CD4-positive, alpha-beta T cell (primary cell): ENCODE measurements around the gene CDKN2B-AS1. TPM values are rescaled to one million over a fixed set of nuclear protein-coding genes. Genes with fewer than 3 reads are reported as not detected.

Source experiments
- ATAC-seq: fragments of 200-7000 bp; cut with Tn5 transposase; one replicate; pipeline ENCODE4 v1.10.0; 2022; ENCODE audit warnings: mild to moderate bottlenecking; ENCODE audit not compliant: poor library complexity
- CTCF ChIA-PET: fragments of 350-600 bp; sonication (Branson Sonifier 250); formaldehyde crosslinking; loops from one replicate; lab custom pipeline; 2021; ENCODE audit warnings: antibody characterized with exemption, inconsistent platforms; lab: Charles Lee
- POLR2A ChIA-PET: fragments of 350-600 bp; sonication (Branson Sonifier 250); formaldehyde crosslinking; loops from one replicate; lab custom pipeline; 2021; ENCODE audit warnings: antibody characterized with exemption, inconsistent platforms; lab: Charles Lee
- DNase-seq, 14 experiments: peaks; one replicate each; pipeline ENCODE4 v3.0.0-alpha.2; 2013 to 2020; ENCODE audit warnings: mixed read lengths in 2 of 14
- H3K27ac ChIP-seq, 2 donors: one replicate each; pipeline versions ENCODE4 v1.5.1 to v1.7.0; 2013; ENCODE audit warnings: low read length in 2 of 2, low read depth in 1 of 2, mild to moderate bottlenecking in 1 of 2
- H3K27me3 ChIP-seq, 2 experiments: 1 replicate in 1 of 2; 2 replicates in 1 of 2; pipeline versions ENCODE4 v1.6.1 to v1.7.0; 2013; ENCODE audit warnings: low read length in 2 of 2, control low read depth in 1 of 2, mild to moderate bottlenecking in 1 of 2, moderate library complexity in 1 of 2; ENCODE audit not compliant: insufficient read depth in 2 of 2, control insufficient read depth in 1 of 2
- H3K36me3 ChIP-seq: one replicate; pipeline ENCODE4 v1.6.1; 2013; ENCODE audit warnings: low read length, control low read depth; ENCODE audit not compliant: insufficient read depth
- H3K4me1 ChIP-seq: one replicate; pipeline ENCODE4 v1.6.1; 2013; ENCODE audit warnings: low read length, control low read depth; ENCODE audit not compliant: insufficient read depth
- H3K4me3 ChIP-seq: one replicate; pipeline ENCODE4 v1.5.1; 2013; ENCODE audit warnings: mild to moderate bottlenecking, low read length, moderate library complexity
- H3K9me3 ChIP-seq, 2 experiments: 1 replicate in 1 of 2; 2 replicates in 1 of 2; pipeline versions ENCODE4 v1.6.1 to v1.7.0; 2013; ENCODE audit warnings: low read length in 2 of 2, mild to moderate bottlenecking in 2 of 2, control low read depth in 1 of 2, moderate library complexity in 1 of 2; ENCODE audit not compliant: control insufficient read depth in 1 of 2, insufficient read depth in 1 of 2
- H3K27ac Mint-ChIP-seq: one replicate; pipeline ENCODE4 v1.8.0; 2020; ENCODE audit warnings: mixed read lengths
- H3K27me3 Mint-ChIP-seq: one replicate; pipeline ENCODE4 v1.8.0; 2021; ENCODE audit warnings: mixed read lengths
- H3K36me3 Mint-ChIP-seq: one replicate; pipeline ENCODE4 v1.8.0; 2021; ENCODE audit warnings: low read depth, mixed read lengths
- H3K4me1 Mint-ChIP-seq: one replicate; pipeline ENCODE4 v1.8.0; 2021; ENCODE audit warnings: low read depth, mixed read lengths
- H3K4me3 Mint-ChIP-seq: one replicate; pipeline ENCODE4 v1.8.0; 2020; ENCODE audit warnings: mild to moderate bottlenecking, mixed read lengths
- H3K9me3 Mint-ChIP-seq: one replicate; pipeline ENCODE4 v1.8.0; 2020; ENCODE audit warnings: mixed read lengths
- intact Hi-C, 2 experiments: fragments of 100-400 bp; cut with DNase I in 1 of 2; cut with micrococcal nuclease in 1 of 2; formaldehyde crosslinking; loops; one replicate each; pipeline versions ENCODE4 v1.15.1 to v1.9.0; 2023 to 2025; cut with DNase I, micrococcal nuclease
- total RNA-seq, 174 experiments: library from RNA in 2 of 174; stranded (reverse) in 2 of 174; gene quantifications; one replicate each; pipeline ENCODE4 v1.2.3 and lab custom pipeline; 2021 to 2026
- TF ChIP-seq, protein P1 (sequence below): fragments of 200-600 bp; IDR thresholded peaks from one replicate; pipeline ENCODE4 v1.8.0; 2022; ENCODE audit warnings: antibody characterized with exemption, mild to moderate bottlenecking

Gene CDKN2B-AS1
- total RNA-seq, 2 experiments from 2014 or later = 0.25 to 0.30 TPM

DNA sequence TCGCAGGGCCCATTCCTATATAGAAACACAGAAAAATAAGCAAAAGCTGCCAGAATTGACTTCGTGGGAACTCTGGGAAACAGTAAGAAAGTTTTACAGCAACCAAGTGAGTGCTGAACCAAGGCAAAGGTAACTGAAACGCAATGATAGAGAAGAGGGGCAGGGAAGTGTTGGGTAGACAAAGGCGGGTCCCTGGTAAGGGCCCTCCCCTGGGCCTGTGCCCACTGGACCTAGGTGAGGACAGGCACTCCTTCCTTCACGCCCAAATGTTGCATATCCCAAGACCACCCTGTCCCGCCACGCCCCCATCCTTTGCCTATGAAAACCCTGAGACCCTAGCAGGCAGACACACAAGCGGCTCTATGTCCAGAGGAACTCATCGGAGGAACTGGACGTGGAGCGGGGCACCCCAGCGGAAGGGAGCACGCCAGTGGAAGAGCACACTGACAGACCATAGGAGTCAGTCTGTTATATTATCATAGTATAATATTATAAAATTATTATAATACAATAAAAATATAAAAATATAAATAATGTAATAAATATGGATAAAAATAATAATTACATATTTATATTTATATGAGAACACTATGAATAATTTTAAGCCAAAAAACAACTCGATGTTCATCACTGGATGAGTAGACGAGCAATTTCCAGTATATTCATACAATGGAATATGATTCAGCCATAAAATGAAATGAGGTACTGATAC is 28.3 kb upstream of the CDKN2B-AS1 start:
- CTCF ChIA-PET = interaction anchor here (0.8 to 1.0 kb wide), 2 partner anchors 42 to 948 kb away, joined by 3 read pairs; no protein-coding TSS in a partner anchor
- no peaks in the 10 kb centered on the region for H3K36me3 ChIP-seq
- ATAC-seq = no peak
- H3K4me1 Mint-ChIP-seq = peaks cover 31% of the 10 kb centered on the region
- intact Hi-C loops = loop anchor here in 1 of 2 experiments (5.0 kb wide), 1 partner anchor 36 kb away; no protein-coding TSS in a partner anchor
- H3K36me3 Mint-ChIP-seq = peaks cover 10% of the 10 kb centered on the region
- H3K27ac Mint-ChIP-seq = no peak overlapping the region
- H3K4me1 ChIP-seq = peaks cover 38% of the 10 kb centered on the region
- no peak for DNase-seq
- peaks cover 47 to 63% of the 10 kb centered on the region in 2 experiments for H3K9me3 ChIP-seq
- H3K27ac ChIP-seq = no peak overlapping the region
- peaks cover 79 to 93% of the 10 kb centered on the region in 2 experiments for H3K27me3 ChIP-seq
- TF ChIP-seq, protein P1, sequence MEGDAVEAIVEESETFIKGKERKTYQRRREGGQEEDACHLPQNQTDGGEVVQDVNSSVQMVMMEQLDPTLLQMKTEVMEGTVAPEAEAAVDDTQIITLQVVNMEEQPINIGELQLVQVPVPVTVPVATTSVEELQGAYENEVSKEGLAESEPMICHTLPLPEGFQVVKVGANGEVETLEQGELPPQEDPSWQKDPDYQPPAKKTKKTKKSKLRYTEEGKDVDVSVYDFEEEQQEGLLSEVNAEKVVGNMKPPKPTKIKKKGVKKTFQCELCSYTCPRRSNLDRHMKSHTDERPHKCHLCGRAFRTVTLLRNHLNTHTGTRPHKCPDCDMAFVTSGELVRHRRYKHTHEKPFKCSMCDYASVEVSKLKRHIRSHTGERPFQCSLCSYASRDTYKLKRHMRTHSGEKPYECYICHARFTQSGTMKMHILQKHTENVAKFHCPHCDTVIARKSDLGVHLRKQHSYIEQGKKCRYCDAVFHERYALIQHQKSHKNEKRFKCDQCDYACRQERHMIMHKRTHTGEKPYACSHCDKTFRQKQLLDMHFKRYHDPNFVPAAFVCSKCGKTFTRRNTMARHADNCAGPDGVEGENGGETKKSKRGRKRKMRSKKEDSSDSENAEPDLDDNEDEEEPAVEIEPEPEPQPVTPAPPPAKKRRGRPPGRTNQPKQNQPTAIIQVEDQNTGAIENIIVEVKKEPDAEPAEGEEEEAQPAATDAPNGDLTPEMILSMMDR = no peak
- H3K9me3 Mint-ChIP-seq = peaks cover 25% of the 10 kb centered on the region
- peaks cover 98% of the 10 kb centered on the region for H3K27me3 Mint-ChIP-seq
- no peak overlapping the region for H3K4me3 Mint-ChIP-seq
- no peak overlapping the region for H3K4me3 ChIP-seq
- POLR2A ChIA-PET = no interaction called here

DNA sequence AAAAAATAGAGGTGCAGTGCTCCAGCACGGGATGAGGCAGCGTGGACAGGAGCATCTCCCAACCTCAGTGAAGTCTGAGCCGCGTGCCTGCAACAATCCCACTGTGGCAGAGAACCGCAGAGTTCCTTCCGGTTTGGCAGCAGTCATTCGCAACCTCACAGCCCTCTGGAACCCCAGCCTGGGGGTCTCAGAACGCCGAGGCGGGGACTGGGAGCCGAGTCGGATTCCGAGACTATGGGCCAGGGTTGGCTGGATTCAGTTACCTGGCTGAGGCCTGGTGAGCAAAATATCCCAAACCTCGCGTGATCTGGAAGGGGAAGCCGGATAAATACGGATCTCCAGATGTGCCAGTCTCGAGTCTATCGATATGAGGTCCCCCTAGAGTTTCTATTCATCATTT is 27.4 kb upstream of the CDKN2B-AS1 start:
- ATAC-seq = no peak
- peaks cover 33% of the 10 kb centered on the region for H3K4me1 Mint-ChIP-seq
- TF ChIP-seq, protein P1 = no peak
- intact Hi-C loops = loop anchor here in 1 of 2 experiments (5.0 kb wide), 1 partner anchor 35 kb away; no protein-coding TSS in a partner anchor
- H3K9me3 ChIP-seq = peaks cover 51 to 64% of the 10 kb centered on the region in 2 experiments
- peaks cover 98% of the 10 kb centered on the region for H3K27me3 Mint-ChIP-seq
- H3K9me3 Mint-ChIP-seq = peaks cover 26% of the 10 kb centered on the region
- no peak overlapping the region for H3K27ac Mint-ChIP-seq
- no peaks in the 10 kb centered on the region for H3K36me3 ChIP-seq
- ChIA-PET CTCF (no interaction called here), POLR2A (no interaction called here)
- peaks cover 11% of the 10 kb centered on the region for H3K36me3 Mint-ChIP-seq
- peaks cover 82 to 99% of the 10 kb centered on the region in 2 experiments for H3K27me3 ChIP-seq
- peaks cover 38% of the 10 kb centered on the region for H3K4me1 ChIP-seq
- H3K4me3 ChIP-seq = no peak overlapping the region
- no peak for DNase-seq
- no peak overlapping the region for H3K4me3 Mint-ChIP-seq
- H3K27ac ChIP-seq = no peak overlapping the region

DNA sequence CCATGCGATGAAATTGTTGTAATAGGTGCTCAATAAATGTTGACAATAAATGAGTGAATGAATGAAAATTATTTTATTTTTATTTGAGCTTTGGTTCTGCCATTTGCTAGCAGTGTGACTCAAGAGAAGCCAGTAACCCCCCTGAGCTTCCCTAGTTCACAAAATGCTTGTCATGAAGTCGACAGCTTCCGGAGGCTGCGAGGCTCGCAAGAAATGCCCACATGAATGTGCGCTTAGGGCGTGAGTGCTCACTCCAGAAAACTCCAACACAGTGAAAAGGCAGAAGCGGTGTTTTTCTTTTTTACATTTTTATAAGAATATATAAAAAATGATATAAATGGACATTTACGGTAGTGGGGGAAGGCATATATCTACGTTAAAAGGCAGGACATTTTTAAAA is 26.9 kb upstream of the CDKN2B-AS1 start:
- H3K27ac Mint-ChIP-seq = peak overlapping the region; percentile 1
- ATAC-seq = no peak
- H3K27me3 Mint-ChIP-seq = peaks cover 98% of the 10 kb centered on the region
- POLR2A ChIA-PET = no interaction called here
- CTCF ChIA-PET = no interaction called here
- H3K4me1 Mint-ChIP-seq = peaks cover 33% of the 10 kb centered on the region
- TF ChIP-seq, protein P1 = no peak
- intact Hi-C loops = loop anchor here in 1 of 2 experiments (5.0 kb wide), 1 partner anchor 35 kb away; no protein-coding TSS in a partner anchor
- DNase-seq = peak in 2 of 14 experiments; percentile 30 to 41
- no peak overlapping the region for H3K4me3 ChIP-seq
- peaks cover 11% of the 10 kb centered on the region for H3K36me3 Mint-ChIP-seq
- no peak overlapping the region for H3K27ac ChIP-seq
- H3K27me3 ChIP-seq = peaks cover 82 to 100% of the 10 kb centered on the region in 2 experiments
- H3K4me1 ChIP-seq = peaks cover 38% of the 10 kb centered on the region
- H3K9me3 Mint-ChIP-seq = peaks cover 24% of the 10 kb centered on the region
- H3K36me3 ChIP-seq = no peaks in the 10 kb centered on the region
- H3K4me3 Mint-ChIP-seq = no peak overlapping the region
- H3K9me3 ChIP-seq = peaks cover 52 to 64% of the 10 kb centered on the region in 2 experiments
